Kidney epithelial cell (primary cell): Measurements from ENCODE around the gene KLHDC9. TPM values are rescaled to one million over a fixed set of nuclear protein-coding genes. Genes with fewer than 3 reads are reported as not detected.

Experiments
- DNase-seq: peaks from one replicate; pipeline ENCODE4 v3.0.0-alpha.2; 2010; ENCODE audit warnings: low read depth
- H3K27me3 ChIP-seq: 2 replicates; pipeline ENCODE4 v1.6.0; 2011; ENCODE audit warnings: low read length; ENCODE audit not compliant: control insufficient read depth, insufficient read depth
- H3K36me3 ChIP-seq: 2 replicates; pipeline ENCODE4 v1.5.1; 2011; ENCODE audit warnings: low read length; ENCODE audit not compliant: control insufficient read depth, insufficient read depth
- H3K4me3 ChIP-seq: 2 replicates; pipeline ENCODE4 v1.5.1; 2011; ENCODE audit warnings: low read depth, mild to moderate bottlenecking, control low read depth, low read length
- total RNA-seq: library from RNA; depleted of rRNA; stranded (reverse); fragments of >200 nt; gene quantifications from 2 replicates; pipeline ENCODE4 v1.2.3, GENCODE V29; 2015
- TF ChIP-seq, protein P1 (sequence below): IDR thresholded peaks from 2 replicates; pipeline ENCODE4 v1.5.1; 2011; ENCODE audit warnings: mild to moderate bottlenecking, moderate library complexity, low read length, control low read depth, inconsistent platforms; ENCODE audit not compliant: insufficient read depth, poor library complexity, severe bottlenecking

Gene KLHDC9
- total RNA-seq, 1 donor from 2014 or later = 3.1 TPM

DNA sequence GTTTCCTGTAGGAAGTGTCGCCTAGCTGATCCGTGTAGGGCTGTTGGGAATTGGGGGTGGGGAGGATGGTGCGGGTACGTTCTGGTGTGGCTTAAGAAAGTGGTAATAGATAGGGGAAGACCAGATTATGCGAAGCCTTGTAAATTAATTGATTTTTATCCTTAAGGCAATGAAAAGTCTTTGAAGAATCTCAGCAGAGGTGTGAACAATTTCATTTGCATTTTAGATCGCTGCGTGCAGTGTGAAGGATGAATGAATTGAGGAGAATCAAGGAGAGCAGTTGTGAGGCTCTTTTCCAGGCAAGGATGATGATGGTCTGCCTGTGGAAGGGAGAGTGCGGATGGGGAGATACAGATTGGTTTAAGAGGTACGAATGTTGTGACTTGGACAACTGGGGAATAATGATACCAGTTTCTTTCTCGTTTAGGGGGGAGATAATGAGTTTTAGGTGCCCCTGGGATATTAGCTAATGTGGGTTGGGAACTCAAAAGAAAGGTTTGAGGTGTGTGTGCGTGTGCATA lies 35.1 kb downstream of the KLHDC9 start:
- Histone ChIP-seq H3K27me3 (no peaks in the 10 kb centered on the region), H3K36me3 (no peaks in the 10 kb centered on the region), H3K4me3 (peak overlapping the region; percentile 92)
- no peak for DNase-seq
- TF ChIP-seq, protein P1, sequence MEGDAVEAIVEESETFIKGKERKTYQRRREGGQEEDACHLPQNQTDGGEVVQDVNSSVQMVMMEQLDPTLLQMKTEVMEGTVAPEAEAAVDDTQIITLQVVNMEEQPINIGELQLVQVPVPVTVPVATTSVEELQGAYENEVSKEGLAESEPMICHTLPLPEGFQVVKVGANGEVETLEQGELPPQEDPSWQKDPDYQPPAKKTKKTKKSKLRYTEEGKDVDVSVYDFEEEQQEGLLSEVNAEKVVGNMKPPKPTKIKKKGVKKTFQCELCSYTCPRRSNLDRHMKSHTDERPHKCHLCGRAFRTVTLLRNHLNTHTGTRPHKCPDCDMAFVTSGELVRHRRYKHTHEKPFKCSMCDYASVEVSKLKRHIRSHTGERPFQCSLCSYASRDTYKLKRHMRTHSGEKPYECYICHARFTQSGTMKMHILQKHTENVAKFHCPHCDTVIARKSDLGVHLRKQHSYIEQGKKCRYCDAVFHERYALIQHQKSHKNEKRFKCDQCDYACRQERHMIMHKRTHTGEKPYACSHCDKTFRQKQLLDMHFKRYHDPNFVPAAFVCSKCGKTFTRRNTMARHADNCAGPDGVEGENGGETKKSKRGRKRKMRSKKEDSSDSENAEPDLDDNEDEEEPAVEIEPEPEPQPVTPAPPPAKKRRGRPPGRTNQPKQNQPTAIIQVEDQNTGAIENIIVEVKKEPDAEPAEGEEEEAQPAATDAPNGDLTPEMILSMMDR = no peak

DNA sequence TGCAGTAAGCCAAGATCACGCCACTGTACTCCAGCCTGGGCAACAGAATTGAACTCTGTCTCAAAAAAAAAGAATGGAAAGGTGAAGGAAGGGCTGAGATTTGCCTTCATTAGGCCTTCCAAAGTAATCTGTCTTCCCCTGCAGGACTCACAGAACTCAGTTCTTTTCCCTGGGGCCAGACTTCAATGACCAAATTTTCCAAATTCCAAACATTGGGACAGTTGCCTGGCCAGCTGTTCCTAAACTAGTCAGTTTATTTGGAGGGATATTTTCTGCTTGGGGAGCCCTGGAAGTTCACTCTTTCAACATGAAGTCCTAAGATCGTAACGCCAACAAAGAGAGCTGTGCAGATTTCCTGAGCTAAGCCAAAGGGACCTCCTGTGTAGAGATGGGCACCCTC lies 39.7 kb downstream of the KLHDC9 start:
- no peak for DNase-seq
- H3K4me3 ChIP-seq = no peak overlapping the region
- H3K36me3 ChIP-seq = no peaks in the 10 kb centered on the region
- no peaks in the 10 kb centered on the region for H3K27me3 ChIP-seq
- TF ChIP-seq, protein P1 = no peak

DNA sequence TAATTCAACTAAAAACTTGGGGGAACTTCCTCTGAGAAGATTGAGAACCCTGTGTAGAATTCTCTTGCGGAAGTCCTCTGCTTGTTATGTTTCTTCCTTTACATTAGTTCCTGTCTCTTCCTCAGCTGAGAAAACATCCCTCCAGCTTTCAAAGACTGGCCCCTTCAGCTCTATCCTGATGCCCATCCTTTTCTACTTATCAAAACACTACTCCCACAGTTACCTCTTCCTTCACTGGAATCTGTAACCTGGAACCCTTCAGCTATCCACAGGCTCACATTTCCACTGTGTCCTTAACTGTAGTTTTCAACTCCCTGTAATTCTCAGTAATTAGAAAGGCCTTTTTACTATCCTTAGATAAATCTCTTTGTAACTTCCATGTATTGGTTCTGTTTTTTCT lies 40.3 kb downstream of the KLHDC9 start:
- no peak for DNase-seq
- Histone ChIP-seq H3K27me3 (no peaks in the 10 kb centered on the region), H3K36me3 (no peaks in the 10 kb centered on the region), H3K4me3 (no peak overlapping the region)
- TF ChIP-seq, protein P1 = no peak

DNA sequence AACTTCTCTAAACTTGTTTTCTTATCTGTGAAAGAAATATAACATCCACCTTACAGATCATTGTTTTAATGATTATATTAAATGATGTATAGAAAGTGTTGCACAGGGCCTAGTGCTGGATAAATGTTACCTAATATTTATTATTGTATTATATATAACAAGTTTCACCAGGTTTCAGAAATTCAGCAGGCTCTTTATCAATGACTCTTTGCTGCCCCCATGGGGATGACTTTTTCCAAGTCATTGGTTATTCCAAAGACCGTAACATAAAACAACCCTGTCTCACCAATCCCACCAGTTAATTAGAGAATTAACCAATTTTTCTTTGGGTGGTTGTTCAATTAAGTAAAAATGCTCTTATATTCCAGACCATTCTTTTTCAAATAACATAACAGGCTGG lies 41.6 kb downstream of the KLHDC9 start:
- no peak overlapping the region for H3K4me3 ChIP-seq
- TF ChIP-seq, protein P1 = peak; percentile 60
- H3K36me3 ChIP-seq = no peaks in the 10 kb centered on the region
- no peak for DNase-seq
- H3K27me3 ChIP-seq = no peaks in the 10 kb centered on the region

DNA sequence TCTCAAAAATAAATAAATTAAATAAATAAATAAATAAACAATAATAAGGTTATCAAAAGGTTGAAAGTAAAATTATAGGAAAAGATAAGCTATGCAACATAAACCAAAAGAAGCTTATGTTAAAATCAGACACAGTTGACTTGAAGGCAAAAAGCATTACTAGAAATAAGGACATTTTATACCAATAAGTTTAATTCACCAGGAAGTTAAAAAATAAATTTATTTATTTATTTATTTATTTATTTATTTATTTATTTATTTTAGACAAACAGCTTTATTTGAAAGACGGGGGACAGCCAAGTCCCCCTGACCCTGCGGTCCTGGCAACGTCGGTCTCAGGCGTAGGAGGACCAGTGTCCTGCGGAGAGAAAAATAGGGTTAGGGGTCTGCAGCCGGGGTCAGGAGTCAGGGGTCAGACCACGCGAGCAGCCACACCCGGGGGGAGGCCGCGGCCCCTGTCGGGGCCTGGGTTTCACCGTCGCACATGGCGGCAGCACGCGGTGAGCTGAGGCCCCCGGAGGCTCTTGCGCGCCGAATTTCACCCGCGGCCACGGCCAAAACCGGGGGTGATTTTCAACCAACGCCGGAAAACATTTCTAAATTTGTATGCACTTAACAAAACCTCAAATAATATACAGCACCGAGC lies 42.7 kb downstream of the KLHDC9 start:
- no peaks in the 10 kb centered on the region for H3K27me3 ChIP-seq
- TF ChIP-seq, protein P1 = no peak
- no peak overlapping the region for H3K4me3 ChIP-seq
- DNase-seq = no peak
- no peaks in the 10 kb centered on the region for H3K36me3 ChIP-seq

DNA sequence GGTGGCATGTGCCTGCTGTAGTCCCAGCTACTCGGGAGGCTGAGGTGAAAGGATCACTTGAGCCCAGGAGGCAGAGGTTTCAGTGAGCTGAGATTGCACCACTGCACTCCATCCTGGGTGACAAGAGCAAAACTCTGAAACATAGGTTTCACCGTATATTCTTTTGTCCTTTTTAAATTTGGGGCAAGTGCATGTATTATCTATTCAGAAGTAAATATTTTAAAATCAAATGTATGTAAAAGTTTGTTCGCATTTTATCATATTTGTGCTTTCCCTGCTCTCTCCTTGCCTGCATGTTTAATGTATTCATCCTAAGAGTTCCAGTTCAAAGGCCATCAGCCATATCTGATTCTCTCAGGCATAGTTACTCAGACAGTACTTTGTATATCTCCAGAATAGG lies 47.7 kb downstream of the KLHDC9 start:
- no peak overlapping the region for H3K4me3 ChIP-seq
- H3K36me3 ChIP-seq = no peaks in the 10 kb centered on the region
- TF ChIP-seq, protein P1 = no peak
- no peak for DNase-seq
- no peaks in the 10 kb centered on the region for H3K27me3 ChIP-seq
